Right cardiac atrium (tissue), 5 donors: Measurements from ENCODE around the gene POLE4. TPM values are rescaled to one million over a fixed set of nuclear protein-coding genes. Genes with fewer than 3 reads are reported as not detected.

ENCODE experiments used
- ATAC-seq, 2 donors: fragments of 200-7000 bp; cut with Tn5 transposase; one replicate each; pipeline versions ENCODE4 v1.8.0 to v1.9.1; 2020; ENCODE audit warnings: moderate library complexity in 2 of 2, mild to moderate bottlenecking in 1 of 2
- DNase-seq, 3 donors: peaks; one replicate each; pipeline ENCODE4 v3.0.0-alpha.2; 2020
- H3K27ac ChIP-seq: one replicate; pipeline ENCODE4 v1.5.1; 2013; ENCODE audit warnings: mild to moderate bottlenecking, low read length, control low read depth, moderate library complexity
- H3K27me3 ChIP-seq: one replicate; pipeline ENCODE4 v1.6.1; 2013; ENCODE audit not compliant: control insufficient read depth, insufficient read depth
- H3K4me1 ChIP-seq: one replicate; pipeline ENCODE4 v1.6.1; 2013; ENCODE audit warnings: low read length; ENCODE audit not compliant: control insufficient read depth, insufficient read depth
- H3K4me3 ChIP-seq: one replicate; pipeline ENCODE4 v1.5.1; 2013; ENCODE audit warnings: low read length, control low read depth
- H3K9me3 ChIP-seq: one replicate; pipeline ENCODE4 v1.6.1; 2013; ENCODE audit warnings: low read length; ENCODE audit not compliant: control insufficient read depth
- WGBS: extraction: QIAGEN DNeasy Blood & Tissue Kit; methylation state at CpG from one replicate; pipeline ENCODE4 v1.1.7; 2013; 5-methylcytosine and 5-hydroxymethylcytosine counted together
- intact Hi-C, 4 donors: fragments of 100-400 bp; cut with DNase I; formaldehyde crosslinking; loops; one replicate each; pipeline versions ENCODE4 v1.11.0 to v1.14.0; 2022 to 2023
- polyA plus RNA-seq: library from polyadenylated mRNA; stranded (reverse); fragments of 200-250 nt; gene quantifications from one replicate; pipeline ENCODE4 v1.2.3, GENCODE V29; 2013
- total RNA-seq, 4 donors: library from RNA; stranded (reverse); fragmentation: NEBNext Ultra II Directional; extraction: Animal tissue kit (Norgen Biotek cat#: 25700); gene quantifications; one replicate each; pipeline ENCODE4 v1.2.1, GENCODE V29; 2021
- donor health status: healthy with polysubstance abuse.
- donor health status: DM: no; HTN: yes; CAD: no.
- donor health status: DM: no; HTN: no; CAD: no.
- donor health status: DM: no; HTN: yes; CAD: no; lungs with severe emphysema.
- donor health status: DM: yes; HTN: yes; CAD: no.

Gene POLE4
- total and polyA plus RNA-seq, 5 donors, result 30.7 to 42.6 (median 35.5) TPM

DNA sequence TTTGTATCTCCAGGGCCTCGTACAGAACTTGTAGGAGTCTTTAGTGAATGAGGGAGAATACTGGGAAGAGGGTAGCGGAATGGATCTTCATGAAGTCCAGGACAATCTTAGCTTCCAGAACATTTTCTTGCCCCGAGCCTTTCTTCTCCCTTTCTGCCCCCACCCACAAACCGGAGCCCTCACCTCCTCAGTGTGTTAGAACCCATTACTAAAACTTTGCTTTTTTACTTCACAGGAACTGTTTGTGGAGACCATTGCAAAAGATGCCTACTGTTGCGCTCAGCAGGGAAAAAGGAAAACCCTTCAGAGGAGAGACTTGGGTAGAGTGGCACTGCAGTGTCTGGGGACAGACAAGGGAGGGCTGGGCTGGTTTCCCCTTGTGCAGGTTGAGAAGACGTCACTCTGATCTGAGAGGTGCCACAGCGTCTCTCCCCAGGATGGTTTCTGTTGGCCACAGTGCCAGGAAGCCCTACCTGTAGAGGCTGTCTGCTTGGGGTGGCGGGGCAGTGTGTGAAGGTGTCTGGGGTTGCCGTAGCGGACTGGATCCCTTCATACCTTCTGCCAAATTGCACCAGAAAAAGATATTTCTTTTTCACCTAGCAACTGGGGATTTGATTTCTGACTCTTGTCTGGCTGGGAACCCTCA lies 786 bp downstream of the POLE4 start:
- peak in 1 of 3 donors; percentile 40 for DNase-seq
- Histone ChIP-seq H3K4me3 (peak overlapping the region; percentile 77), H3K9me3 (no peaks in the 10 kb centered on the region), H3K4me1 (peaks cover 3% of the 10 kb centered on the region), H3K27ac (no peak overlapping the region), H3K27me3 (no peaks in the 10 kb centered on the region)
- ATAC-seq, result no peak
- intact Hi-C loops, result no loop called here
- 85% methylated on average over 10 of the region's 10 CpGs for WGBS

DNA sequence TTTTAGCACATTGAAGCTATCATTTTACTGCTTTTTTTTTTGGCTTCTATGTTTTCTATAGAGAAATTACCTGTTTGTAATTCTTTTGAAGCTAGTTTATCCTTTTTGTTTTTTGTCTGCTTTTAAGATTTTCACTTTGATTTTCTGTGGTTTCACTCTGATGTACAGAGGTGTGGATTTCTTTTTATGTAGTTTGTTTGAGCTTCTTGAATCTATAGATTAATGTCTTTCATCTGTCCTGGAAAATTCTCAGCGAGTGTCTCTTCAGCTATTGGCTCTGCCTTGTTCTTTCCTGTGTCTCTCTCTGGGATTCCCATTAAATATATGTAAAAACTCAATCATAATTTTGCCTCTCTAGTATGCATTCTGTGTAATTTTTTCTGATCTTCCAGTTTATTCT lies 8.4 kb downstream of the POLE4 start:
- intact Hi-C loops, result no loop called here
- WGBS, result 97% methylated on average over 1 of the region's 1 CpG
- DNase-seq (no peak), ATAC-seq (no peak)
- Histone ChIP-seq H3K27ac (no peak overlapping the region), H3K9me3 (no peaks in the 10 kb centered on the region), H3K4me3 (no peak overlapping the region), H3K4me1 (no peaks in the 10 kb centered on the region), H3K27me3 (no peaks in the 10 kb centered on the region)

DNA sequence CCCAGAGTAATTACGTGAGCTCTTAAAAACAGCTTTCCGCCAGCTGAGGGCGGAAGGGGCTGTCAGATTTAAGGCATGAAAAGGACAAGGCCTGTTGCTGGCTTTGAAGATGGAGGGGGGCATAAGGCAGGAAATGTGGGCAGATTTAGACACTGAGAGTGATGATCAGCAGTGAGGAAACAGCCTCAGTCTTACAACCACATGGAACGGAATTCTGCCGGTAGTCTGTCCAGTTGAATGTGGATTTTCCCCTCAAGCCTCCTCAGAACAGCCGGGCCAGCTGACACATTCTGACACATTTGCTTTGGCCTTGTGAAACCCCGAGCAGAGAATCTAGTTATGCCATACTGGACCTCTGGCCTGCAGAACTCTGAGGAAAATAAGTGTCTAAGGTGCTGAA lies 16.6 kb downstream of the POLE4 start:
- intact Hi-C loops, result no loop called here
- WGBS, result 84% methylated on average over 7 of the region's 7 CpGs
- no peak for DNase-seq
- Histone ChIP-seq H3K4me1 (no peaks in the 10 kb centered on the region), H3K27ac (no peak overlapping the region), H3K9me3 (no peaks in the 10 kb centered on the region), H3K4me3 (no peak overlapping the region), H3K27me3 (no peaks in the 10 kb centered on the region)
- no peak for ATAC-seq

DNA sequence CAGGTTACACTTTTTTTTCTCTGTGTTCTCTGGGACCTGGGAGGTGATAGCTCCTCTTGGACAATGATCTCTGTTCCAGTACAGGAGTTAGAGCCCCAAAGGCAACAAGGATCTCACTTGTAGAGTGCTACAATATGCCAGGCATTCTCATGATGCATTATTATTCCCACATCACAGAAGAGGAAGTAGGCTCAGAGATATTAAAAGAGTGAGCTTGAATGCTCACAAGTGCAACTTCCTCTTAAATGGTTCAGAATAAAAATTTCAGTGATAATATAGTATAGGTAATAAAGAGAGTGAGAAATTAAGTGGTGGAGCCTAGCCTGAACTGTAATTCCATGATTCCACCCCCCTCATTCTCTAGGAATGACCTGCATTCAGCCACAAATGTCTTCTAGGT lies 21.4 kb downstream of the POLE4 start:
- ATAC-seq (no peak), DNase-seq (no peak)
- no peaks in the 10 kb centered on the region for H3K9me3 ChIP-seq
- H3K4me3 ChIP-seq, result no peak overlapping the region
- H3K27ac ChIP-seq, result no peak overlapping the region
- no peaks in the 10 kb centered on the region for H3K4me1 ChIP-seq
- H3K27me3 ChIP-seq, result no peaks in the 10 kb centered on the region
- intact Hi-C loops, result no loop called here

DNA sequence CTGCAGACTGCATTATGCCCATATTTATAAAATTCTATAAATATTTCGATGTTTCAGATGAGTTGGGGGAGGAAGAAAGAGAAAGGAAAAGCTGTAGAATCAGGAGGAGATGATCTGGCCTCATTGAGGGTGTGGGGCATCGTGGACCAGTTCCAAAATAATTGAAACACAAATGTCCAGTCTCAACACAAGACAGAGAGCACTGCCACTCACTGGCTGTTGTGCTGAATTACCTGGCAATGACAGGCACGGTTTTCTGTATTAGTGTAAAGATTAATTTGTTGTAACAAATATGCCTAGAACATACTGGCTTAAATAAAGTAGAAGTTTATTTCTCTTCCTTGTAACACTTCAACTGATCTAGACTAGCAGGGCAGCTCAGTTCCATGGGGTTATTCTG lies 24.1 kb downstream of the POLE4 start:
- WGBS, result 73% methylated on average over 3 of the region's 3 CpGs
- DNase-seq, result no peak
- H3K4me3 ChIP-seq, result no peak overlapping the region
- peaks cover 2% of the 10 kb centered on the region for H3K4me1 ChIP-seq
- H3K9me3 ChIP-seq, result no peaks in the 10 kb centered on the region
- no peak for ATAC-seq
- no peaks in the 10 kb centered on the region for H3K27me3 ChIP-seq
- intact Hi-C loops, result no loop called here
- no peak overlapping the region for H3K27ac ChIP-seq

DNA sequence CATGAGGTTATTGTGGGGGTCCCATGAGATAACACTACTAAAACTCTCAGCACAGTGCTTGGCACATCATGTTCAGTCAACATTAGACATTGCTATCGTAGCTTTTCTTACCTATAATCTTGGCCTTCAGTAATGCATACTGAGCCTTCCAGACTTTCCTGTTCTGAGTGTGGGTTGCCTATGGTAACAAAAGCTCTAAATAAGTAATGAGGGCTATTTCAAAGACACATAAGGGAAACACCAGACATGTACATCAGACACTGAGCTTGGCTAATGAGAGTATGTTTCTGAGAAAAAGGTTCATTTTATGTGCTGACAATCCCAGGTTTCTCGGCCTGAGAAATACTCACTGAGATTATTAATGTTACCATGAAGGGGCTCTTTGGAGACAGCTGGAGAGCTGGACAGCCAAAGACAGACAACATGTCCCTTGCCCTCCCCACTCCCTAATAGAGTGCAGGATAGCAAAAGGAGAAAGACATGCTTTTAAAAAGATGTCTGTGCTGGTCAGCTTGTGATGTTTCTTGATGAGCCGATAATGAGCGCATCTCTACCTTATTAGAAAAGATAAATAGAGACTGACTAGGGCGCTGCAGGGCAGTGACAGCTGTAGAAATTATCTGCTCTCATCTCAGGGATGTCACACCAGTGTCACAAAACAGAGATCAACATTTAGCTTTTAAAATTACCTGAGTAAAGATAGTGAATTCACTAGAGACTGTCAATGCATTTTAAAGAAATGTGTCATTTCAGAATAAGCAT lies 25.4 kb downstream of the POLE4 start:
- H3K4me1 ChIP-seq, result peaks cover 2% of the 10 kb centered on the region
- H3K4me3 ChIP-seq, result no peak overlapping the region
- H3K9me3 ChIP-seq, result no peaks in the 10 kb centered on the region
- no peak overlapping the region for H3K27ac ChIP-seq
- H3K27me3 ChIP-seq, result no peaks in the 10 kb centered on the region
- 96% methylated on average over 5 of the region's 5 CpGs for WGBS
- DNase-seq (no peak), ATAC-seq (no peak)
- intact Hi-C loops, result no loop called here

DNA sequence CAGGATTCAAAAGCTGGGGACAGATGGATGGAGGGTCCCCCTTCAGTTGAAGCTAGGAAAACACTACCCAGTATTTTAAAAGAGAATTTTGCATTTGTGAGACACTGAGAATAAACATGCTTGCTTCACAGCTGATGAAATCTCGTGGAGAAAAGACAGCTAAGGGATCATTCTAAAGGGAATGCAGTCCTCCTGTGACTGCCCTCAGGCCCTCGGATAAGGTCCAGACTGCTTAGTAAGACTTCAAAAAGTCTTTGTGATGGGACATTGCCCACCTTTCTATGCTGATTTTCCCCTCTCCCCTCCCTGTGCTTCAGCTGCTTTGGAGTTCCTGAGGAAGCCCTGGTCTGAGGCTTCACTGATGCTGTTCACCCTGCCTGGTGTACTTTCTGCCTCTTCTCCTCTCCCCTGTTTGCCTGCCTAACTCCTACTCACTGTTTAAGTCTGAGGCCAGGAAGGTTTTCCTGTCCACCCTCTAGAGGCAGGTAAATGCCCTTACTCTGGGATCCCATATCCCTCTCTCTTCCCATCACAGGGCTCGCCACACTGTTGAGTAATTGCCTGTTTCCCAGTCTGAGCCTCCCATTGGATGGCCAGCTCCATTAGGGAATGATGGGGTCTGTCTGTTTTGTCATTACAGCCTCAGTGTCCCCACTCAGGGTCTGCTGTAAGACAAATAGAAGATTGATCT lies 26.6 kb downstream of the POLE4 start:
- no peak overlapping the region for H3K4me3 ChIP-seq
- DNase-seq (no peak), ATAC-seq (no peak)
- no peak overlapping the region for H3K27ac ChIP-seq
- H3K4me1 ChIP-seq, result peaks cover 2% of the 10 kb centered on the region
- no peaks in the 10 kb centered on the region for H3K27me3 ChIP-seq
- WGBS, result 88% methylated on average over 3 of the region's 3 CpGs
- H3K9me3 ChIP-seq, result no peaks in the 10 kb centered on the region
- intact Hi-C loops, result no loop called here

DNA sequence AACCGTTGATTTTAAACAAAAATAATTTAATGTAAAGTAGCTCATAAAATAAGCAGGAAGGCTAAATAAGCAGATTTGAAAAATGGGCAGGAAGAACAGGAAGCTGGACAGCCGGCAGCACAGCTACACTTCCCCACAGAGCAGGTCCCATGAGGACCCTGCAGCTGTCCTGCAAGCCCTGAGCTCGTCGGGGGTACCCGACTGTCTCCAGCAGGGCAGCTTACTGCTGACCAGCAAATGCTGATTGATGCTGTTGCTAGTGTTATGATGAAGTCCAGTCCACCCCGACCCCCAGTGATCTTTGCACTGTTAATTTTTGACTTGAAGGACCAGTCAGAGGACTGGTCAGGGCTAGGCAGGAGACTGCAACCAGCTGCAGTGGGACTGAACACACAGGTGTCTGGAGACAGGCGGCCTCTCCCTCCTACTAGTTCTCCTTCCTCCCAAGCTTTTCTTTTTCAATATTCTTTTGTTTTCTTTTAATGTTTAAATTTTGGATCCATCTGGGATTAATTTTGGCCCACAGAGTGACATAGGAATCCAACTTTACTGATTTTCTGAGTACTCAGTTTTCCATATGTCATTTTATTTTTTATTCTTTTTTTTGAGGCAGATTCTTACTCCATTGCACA lies 27.7 kb downstream of the POLE4 start:
- intact Hi-C loops, result no loop called here
- ATAC-seq, result no peak

DNA sequence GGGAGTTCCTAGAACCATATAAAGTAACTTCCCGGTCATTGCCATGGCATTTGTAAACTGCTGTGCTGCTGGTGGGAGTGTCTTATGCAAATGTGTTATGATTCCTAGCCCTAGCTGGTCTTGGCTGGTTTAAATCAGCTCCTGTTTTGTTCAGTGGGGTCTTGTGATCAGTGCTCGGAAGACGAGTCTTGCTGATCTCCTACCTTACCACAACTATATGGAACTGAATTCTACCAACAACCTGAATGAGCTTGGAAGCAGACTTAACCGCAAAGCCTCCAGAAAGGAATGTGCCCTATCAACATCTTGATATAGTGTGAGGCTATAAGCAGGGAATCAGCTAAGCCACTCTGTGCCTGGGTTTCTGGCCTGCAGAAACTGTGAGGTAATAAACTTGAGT lies 33.5 kb downstream of the POLE4 start:
- Histone ChIP-seq H3K27me3 (no peaks in the 10 kb centered on the region), H3K4me3 (no peak overlapping the region), H3K4me1 (no peaks in the 10 kb centered on the region), H3K9me3 (no peaks in the 10 kb centered on the region), H3K27ac (no peak overlapping the region)
- 51% methylated on average over 4 of the region's 4 CpGs for whole genome bisulfite sequencing
- DNase-seq (no peak), ATAC-seq (no peak)
- intact Hi-C loops, result no loop called here

More for the DNA sequence above, 27.7 kb downstream of the POLE4 start:
- Histone ChIP-seq H3K27me3 (no peaks in the 10 kb centered on the region), H3K4me1 (peaks cover 2% of the 10 kb centered on the region), H3K9me3 (no peaks in the 10 kb centered on the region), H3K4me3 (no peak overlapping the region), H3K27ac (no peak overlapping the region)
- no peak for DNase-seq
- 38% methylated on average over 7 of the region's 7 CpGs for WGBS

DNA sequence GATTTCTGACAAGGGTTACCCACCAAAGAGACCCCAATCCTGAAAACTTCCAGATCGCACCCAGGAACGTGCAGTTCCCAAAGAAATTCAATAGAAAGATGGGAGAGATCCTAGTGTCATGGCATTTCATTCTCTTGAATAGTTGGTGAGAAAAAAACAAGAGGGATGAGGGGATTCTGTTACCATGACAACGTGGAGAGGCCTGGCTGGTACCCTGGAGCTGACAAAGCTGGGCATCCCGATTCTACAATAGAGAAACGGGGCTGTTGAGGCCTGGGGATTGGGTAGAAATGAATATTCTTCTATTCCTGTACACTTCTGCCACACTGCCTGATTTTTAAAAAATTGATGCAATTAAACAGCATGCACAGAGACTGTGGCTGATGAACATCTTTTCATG lies 41.0 kb downstream of the POLE4 start:
- Histone ChIP-seq H3K27me3 (no peaks in the 10 kb centered on the region), H3K9me3 (no peaks in the 10 kb centered on the region), H3K4me1 (no peaks in the 10 kb centered on the region), H3K27ac (no peak overlapping the region), H3K4me3 (no peak overlapping the region)
- DNase-seq (no peak), ATAC-seq (no peak)
- 92% methylated on average over 5 of the region's 5 CpGs for WGBS
- intact Hi-C loops, result no loop called here

DNA sequence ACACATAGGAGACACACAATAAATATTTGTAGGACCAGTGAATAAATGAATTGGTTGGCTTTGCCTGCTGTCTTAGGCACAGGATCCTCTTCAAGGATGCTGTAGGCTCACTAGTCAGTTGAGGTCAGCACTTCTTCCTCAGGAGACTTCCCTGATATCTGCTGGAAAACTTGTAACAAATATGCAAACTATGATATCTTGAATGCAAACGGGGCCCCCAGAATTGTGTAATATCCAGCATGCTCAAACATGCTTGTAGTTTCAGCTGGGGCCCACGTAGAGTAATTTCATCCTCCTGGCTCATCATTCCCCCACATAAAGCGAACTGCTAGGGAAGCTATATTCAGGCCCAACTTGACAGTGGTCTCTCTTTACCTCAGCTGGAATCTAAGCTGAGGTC lies 43.6 kb downstream of the POLE4 start:
- Histone ChIP-seq H3K27me3 (no peaks in the 10 kb centered on the region), H3K4me1 (no peaks in the 10 kb centered on the region), H3K27ac (no peak overlapping the region), H3K9me3 (no peaks in the 10 kb centered on the region), H3K4me3 (no peak overlapping the region)
- DNase-seq (no peak), ATAC-seq (no peak)
- WGBS, result 77% methylated on average over 3 of the region's 3 CpGs
- intact Hi-C loops, result no loop called here
